Calu3 (cell line): ENCODE measurements around the gene SEPTIN3. TPM values are rescaled to one million over a fixed set of nuclear protein-coding genes. Genes with fewer than 3 reads are reported as not detected.

Source experiments
- BruUV-seq: library from RNA; stranded (reverse); fragments of 400-500 nt; replicated peaks from 2 replicates; lab custom pipeline; 2021; lab: Mats Ljungman, UMichigan
- CTCF ChIA-PET: fragments of 300-600 bp; sonication (Branson Sonifier 250); formaldehyde crosslinking; loops from one replicate; lab custom pipeline; 2022; ENCODE audit warnings: antibody characterized with exemption; lab: Charles Lee
- DNase-seq: peaks from one replicate; pipeline ENCODE4 v3.0.0; 2022
- H3K27ac Mint-ChIP-seq: one replicate; pipeline ENCODE4 v1.8.0; 2022; ENCODE audit warnings: mixed read lengths; ENCODE audit not compliant: unreplicated experiment
- H3K27me3 Mint-ChIP-seq: one replicate; pipeline ENCODE4 v1.8.0; 2022; ENCODE audit warnings: mixed read lengths; ENCODE audit not compliant: unreplicated experiment
- H3K36me3 Mint-ChIP-seq: one replicate; pipeline ENCODE4 v1.8.0; 2022; ENCODE audit warnings: mild to moderate bottlenecking, moderate library complexity, mixed read lengths; ENCODE audit not compliant: insufficient read depth, unreplicated experiment
- H3K4me1 Mint-ChIP-seq: one replicate; pipeline ENCODE4 v1.8.0; 2022; ENCODE audit warnings: mild to moderate bottlenecking, low read depth, mixed read lengths; ENCODE audit not compliant: unreplicated experiment
- H3K4me3 Mint-ChIP-seq: one replicate; pipeline ENCODE4 v1.8.0; 2022; ENCODE audit warnings: mild to moderate bottlenecking, low read depth, moderate library complexity, mixed read lengths; ENCODE audit not compliant: unreplicated experiment
- H3K9me3 Mint-ChIP-seq: one replicate; pipeline ENCODE4 v1.8.0; 2022; ENCODE audit warnings: low read depth, mixed read lengths; ENCODE audit not compliant: unreplicated experiment
- intact Hi-C: fragments of 100-400 bp; cut with micrococcal nuclease; formaldehyde crosslinking; loops from one replicate; pipeline ENCODE4 v1.10.0; 2022; ENCODE audit not compliant: unreplicated experiment
- total RNA-seq: library from RNA; stranded (reverse); gene quantifications from 2 replicates; pipeline ENCODE4 v1.2.3, GENCODE V29; 2022
- TF ChIP-seq, protein P1 (sequence below): fragments of 200-600 bp; IDR thresholded peaks from one replicate; pipeline ENCODE4 v1.8.0; 2022; ENCODE audit warnings: antibody characterized with exemption; ENCODE audit not compliant: unreplicated experiment

Gene SEPTIN3
- total RNA-seq, 1 experiment from 2014 or later, result 3.4 TPM

DNA sequence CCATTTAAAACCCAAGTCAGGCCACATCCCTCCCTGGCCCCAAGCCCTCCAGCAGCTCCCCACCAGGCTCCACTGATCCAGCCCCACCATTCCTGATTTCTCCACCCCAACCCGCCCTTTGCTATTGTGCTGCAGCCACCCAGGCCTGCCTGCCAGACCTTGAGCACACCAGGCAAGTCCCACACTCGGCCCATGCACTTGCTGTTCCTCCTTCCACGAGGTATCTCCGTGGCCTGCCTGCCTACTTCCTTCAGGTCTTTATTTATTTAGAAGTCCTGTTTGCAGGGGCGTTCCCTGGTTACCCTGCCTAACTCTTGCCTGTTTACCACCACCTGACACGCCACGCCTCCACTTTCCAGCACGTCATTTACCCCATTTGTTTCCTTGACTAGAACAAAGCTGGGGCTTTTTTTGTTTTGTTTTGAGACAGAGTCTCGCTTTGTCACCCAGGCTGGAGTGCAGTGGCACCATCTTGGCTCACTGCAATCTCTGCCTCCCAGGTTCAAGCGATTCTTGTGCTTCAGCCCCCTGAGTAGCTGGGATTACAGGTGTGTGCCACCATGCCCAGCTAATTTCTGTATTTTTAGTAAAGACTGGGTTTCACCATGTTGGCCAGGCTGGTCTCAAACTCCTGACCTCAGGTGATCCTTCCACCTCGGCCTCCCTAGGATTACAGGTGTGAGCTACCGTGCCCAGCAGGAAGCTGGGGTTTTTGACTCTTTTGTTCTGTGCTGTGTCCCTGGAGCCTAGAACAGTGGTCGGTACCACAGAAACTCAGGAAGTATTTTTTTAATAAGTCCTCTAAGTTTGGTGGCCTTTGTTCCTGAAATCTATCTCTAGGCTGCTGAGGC, 29.0 kb upstream of the SEPTIN3 start:
- Mint-ChIP-seq H3K27ac (peak overlapping the region; percentile 96), H3K4me1 (peaks cover 48% of the 10 kb centered on the region), H3K9me3 (no peaks in the 10 kb centered on the region), H3K4me3 (peak overlapping the region; percentile 4), H3K27me3 (no peaks in the 10 kb centered on the region), H3K36me3 (peaks cover 70% of the 10 kb centered on the region)
- CTCF ChIA-PET, result interaction anchor here (0.6 to 2.5 kb wide), 9 partner anchors 15 to 1452 kb away, joined by 3 to 25 read pairs (median 5); partner anchors contain the start of gene CCDC134
- TF ChIP-seq, protein P1, sequence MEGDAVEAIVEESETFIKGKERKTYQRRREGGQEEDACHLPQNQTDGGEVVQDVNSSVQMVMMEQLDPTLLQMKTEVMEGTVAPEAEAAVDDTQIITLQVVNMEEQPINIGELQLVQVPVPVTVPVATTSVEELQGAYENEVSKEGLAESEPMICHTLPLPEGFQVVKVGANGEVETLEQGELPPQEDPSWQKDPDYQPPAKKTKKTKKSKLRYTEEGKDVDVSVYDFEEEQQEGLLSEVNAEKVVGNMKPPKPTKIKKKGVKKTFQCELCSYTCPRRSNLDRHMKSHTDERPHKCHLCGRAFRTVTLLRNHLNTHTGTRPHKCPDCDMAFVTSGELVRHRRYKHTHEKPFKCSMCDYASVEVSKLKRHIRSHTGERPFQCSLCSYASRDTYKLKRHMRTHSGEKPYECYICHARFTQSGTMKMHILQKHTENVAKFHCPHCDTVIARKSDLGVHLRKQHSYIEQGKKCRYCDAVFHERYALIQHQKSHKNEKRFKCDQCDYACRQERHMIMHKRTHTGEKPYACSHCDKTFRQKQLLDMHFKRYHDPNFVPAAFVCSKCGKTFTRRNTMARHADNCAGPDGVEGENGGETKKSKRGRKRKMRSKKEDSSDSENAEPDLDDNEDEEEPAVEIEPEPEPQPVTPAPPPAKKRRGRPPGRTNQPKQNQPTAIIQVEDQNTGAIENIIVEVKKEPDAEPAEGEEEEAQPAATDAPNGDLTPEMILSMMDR, result no peak
- intact Hi-C loops, result no loop called here
- DNase-seq, result peak; percentile 52
- BruUV-seq, result no TSS peak

DNA sequence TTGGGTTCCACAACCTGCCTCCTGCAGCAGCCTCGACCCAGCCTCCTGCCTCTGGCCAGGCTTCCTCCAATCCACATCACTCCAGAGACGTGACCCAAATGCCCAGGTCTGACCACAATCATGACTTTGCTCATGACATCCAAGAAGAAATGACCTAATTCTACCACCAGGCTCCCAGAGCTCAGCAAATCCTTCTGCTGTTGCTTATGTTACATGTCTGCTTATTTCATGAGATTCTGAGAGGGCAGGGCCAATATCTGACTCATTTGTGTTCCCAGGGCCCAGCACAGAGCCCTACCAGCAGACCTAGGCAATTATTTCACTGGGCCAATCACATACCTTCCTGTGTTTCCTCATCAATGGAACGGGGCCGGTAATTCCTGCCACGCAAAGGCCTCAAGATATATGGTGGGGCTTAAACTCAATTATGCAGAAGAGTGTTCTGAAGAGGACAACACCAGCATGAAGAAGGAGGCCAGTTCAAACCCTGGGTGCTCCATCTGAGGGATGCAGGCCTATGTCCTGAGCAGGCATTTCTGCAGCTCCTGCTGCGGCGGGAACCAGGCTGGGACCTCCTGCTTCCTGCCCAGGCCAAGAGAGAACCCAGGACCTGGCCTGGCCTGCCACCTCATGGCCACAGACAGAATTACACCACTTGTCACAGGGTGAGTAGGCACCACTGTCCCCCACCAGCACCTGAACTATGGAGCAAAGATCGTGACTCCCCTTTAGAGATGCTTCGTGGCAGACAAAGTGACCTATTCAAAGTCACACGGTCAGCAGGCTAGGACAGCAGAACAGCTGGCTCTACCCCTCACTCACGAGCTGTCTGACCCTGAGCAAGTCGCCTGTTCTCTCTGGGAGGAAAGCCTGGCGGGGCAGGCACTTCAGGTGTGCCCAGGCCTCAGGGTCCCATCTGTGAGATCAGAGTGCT, 28.1 kb upstream of the SEPTIN3 start:
- no TSS peak for BruUV-seq
- H3K27ac Mint-ChIP-seq, result peak overlapping the region; percentile 96
- intact Hi-C loops, result loop anchor here (1.0 kb wide), 3 partner anchors 119 to 244 kb away; no protein-coding TSS in a partner anchor
- no peaks in the 10 kb centered on the region for H3K27me3 Mint-ChIP-seq
- TF ChIP-seq, protein P1, result peak; percentile 78
- peaks cover 57% of the 10 kb centered on the region for H3K4me1 Mint-ChIP-seq
- CTCF ChIA-PET, result interaction anchor here (0.5 to 2.5 kb wide), 16 partner anchors 14 to 360 kb away, joined by 3 to 25 read pairs (median 4); partner anchors contain the start of gene CCDC134
- no peaks in the 10 kb centered on the region for H3K9me3 Mint-ChIP-seq
- peak; percentile 88 for DNase-seq
- peaks cover 74% of the 10 kb centered on the region for H3K36me3 Mint-ChIP-seq
- peak overlapping the region; percentile 4 for H3K4me3 Mint-ChIP-seq

DNA sequence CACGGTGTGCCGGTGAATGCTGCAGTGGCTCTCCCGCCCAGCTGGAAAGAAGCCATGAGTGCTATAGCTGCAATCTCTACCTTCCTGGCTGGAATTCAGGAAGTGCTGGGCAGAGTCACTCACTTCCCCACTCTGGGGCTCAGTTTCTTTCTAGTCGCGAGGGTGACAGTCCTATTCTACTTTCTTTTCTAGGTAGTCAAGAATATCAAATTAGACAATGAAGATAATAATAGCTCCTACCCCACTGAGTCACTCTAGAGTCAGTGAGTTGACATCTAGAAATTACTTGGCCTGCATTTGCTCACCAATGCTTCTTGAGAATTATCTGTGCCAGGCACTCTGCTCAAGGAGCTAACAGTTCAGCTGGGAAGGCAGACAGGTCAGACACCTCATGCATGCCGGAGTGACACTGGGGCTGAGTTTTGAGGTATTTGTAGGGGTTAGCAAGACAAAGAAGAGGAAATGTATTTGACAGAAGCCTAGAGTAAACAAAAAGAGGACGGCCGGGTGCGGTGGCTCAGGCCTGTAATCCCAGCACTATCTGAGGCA, 25.5 kb upstream of the SEPTIN3 start:
- peaks cover 70% of the 10 kb centered on the region for H3K4me1 Mint-ChIP-seq
- CTCF ChIA-PET, result interaction anchor here (1.0 kb wide), 1 partner anchor 197 kb away, joined by 3 read pairs; no protein-coding TSS in a partner anchor
- H3K27me3 Mint-ChIP-seq, result no peaks in the 10 kb centered on the region
- H3K4me3 Mint-ChIP-seq, result peak overlapping the region; percentile 23
- no peak for DNase-seq
- TF ChIP-seq, protein P1, result no peak
- peaks cover 81% of the 10 kb centered on the region for H3K36me3 Mint-ChIP-seq
- no peaks in the 10 kb centered on the region for H3K9me3 Mint-ChIP-seq
- BruUV-seq, result no TSS peak
- H3K27ac Mint-ChIP-seq, result no peak overlapping the region
- intact Hi-C loops, result no loop called here
